NCI-H524 (cell line): Measurements from ENCODE around the gene CHRNB4.
A peak's percentile ranks its signal among the peaks of the same experiment; 100 is the strongest.
"Not testable (repeated sequence)": the region's sequence is repeated elsewhere in the genome, so short reads cannot be mapped to it uniquely, and the experiment has no call there.

Experiments used
- DNase-seq, 2 experiments: peaks; one replicate each; lab custom pipeline; 2025; lab: John Stamatoyannopoulos, UW

Gene CHRNB4, protein sequence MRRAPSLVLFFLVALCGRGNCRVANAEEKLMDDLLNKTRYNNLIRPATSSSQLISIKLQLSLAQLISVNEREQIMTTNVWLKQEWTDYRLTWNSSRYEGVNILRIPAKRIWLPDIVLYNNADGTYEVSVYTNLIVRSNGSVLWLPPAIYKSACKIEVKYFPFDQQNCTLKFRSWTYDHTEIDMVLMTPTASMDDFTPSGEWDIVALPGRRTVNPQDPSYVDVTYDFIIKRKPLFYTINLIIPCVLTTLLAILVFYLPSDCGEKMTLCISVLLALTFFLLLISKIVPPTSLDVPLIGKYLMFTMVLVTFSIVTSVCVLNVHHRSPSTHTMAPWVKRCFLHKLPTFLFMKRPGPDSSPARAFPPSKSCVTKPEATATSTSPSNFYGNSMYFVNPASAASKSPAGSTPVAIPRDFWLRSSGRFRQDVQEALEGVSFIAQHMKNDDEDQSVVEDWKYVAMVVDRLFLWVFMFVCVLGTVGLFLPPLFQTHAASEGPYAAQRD

DNA sequence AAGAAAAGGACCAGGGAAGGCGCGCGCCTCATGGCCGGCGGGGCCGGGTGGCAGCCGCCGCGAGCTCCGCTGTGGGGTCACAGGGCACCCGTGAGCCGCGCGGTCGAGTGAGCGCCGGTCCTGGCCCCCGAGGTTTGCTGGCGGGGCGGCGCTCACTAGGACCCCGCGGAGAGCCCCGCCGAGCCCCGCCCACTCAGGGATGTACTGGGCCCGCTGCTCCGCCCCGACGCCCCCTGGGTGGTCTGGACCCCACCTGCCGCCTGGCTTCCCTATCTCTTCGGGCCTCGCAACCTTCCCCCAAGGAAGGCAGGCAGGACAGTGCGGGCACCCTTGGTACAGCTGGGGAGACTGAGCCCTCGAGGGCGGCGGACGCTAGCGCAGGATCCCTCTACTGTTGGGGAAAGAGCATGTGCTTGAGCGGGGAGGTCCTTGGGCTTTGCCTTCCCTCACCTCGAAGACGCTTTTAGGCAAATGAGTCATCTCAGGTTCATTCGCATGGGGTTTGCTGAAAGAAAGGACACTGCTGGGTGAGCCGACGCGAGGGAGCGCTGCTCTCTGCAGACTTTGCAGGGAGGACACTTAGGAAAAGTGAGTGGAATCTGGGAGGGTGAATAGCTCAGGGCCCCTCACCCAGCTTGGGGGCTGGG, at the start of gene CHRNB4:
CHRNB4 (minus strand) TSS at position 109 of the 647 bp plus-strand sequence; CDS start at position 32, 77 bp downstream.
- peak in 1 of 2 experiments; percentile 14 for DNase-seq

DNA sequence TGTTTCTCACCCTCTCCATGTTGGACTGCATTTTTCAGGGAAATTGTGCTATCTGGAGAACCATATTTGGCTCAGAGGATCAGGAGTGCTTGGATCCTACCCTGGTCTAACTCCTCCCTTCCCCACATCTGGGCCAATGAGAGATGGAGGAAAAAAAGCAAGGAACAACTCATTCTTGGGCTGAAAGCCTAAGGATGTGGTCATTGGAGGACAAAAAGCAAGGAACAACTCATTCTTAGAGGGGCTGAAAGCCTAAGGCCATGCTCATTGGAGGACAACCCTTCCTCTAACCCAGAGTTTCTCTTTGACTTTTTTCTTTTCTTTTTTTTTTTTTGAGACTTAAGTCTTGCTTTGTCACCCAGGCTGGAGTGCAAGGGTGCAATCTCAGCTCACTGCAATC, 48.6 kb upstream of the CHRNB4 start:
- DNase-seq, result no peak

DNA sequence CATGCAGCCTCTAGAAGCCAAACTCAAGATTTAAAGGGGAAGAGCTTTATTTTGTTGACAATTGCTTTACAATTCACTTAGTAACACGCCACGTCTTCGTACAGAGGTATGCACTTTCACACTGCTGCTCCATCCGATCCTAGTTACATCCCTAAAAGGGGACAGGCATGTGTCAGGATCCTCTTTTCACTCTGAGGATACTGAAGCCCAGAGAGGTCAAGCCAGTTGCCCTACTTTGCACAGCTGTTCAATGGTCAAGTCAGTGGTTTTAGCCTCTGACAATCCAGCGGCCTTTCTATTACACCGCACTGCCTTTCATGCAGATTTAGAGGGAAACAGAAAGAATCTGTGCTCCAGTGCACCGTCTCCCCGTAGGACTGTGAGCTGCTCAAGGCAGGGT, 44.9 kb upstream of the CHRNB4 start:
- DNase-seq, result no peak

DNA sequence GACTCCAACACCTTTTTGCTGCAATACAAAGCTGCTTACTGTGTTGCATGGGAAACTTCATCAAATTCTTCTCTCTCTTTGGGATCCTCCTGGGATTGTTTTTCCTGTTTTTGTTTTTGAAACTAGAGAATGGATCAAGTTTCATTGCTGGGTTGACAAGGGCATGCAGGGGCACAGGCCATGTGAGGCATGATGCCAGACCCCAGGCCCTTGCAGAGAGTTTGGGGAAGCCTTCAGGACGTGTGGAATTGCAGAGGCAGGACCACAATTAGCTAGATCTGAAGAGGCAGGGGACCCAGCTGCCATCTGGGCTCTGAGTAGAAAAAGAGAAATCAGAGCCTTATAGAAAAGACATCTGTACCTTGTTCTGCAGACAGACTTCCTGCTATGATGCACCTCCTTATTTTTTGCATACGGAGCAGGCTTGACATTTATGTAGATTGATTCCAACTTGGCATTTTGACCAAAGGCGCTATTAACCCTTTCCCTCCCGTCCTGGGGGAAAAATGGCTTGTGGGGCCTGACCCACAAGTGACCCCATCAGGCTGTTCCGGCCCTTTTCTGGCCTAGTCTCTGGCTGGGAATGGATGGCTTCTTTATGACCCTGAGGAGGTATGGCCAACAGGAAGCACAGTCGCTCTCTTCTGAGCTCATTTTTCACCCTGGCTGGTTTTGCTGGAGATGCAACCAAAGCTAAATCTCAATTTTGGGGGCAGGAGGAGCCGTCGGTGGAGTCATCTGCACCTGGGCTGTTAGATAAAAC, 44.3 kb upstream of the CHRNB4 start:
- peak; percentile 66 to 85 for DNase-seq

DNA sequence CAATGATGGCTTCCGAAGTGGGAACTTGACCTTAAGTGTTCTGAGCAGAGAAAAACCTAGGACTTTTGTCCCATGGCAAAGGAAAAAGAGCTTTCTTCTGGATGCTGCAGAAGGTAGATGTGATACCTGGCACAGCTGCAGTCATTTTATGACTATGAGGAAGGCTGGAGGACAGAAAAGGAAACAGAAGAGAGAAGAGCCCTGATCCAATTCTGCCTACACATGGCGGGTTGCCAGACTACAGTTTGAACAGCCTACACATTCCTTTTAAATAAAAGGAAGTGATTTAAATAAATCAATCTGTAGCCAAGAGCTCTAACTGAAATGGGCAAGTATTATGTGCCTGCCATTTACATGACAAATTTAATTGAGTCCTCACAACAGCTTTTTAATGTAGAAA, 43.6 kb upstream of the CHRNB4 start:
- no peak for DNase-seq

DNA sequence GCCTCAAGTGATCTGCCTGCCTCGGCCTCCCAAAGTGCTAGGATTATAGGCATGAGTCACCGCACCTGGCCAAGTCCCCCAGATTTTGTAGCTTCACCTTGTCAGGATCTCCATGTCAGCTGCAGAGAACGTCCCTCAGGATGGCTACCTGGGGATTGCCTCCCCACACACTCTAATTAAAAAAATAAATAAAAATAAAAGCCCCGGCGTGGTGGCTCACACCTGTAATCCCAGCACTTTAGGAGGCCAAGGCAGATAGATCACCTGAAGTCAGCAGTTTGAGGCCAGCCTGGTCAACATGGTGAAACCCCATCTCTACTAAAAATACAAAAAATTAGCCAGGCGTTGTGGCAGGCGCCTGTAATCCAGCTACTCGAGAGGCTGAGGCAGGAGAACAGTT, 42.6 kb upstream of the CHRNB4 start:
- DNase-seq, result not testable (repeated sequence)

DNA sequence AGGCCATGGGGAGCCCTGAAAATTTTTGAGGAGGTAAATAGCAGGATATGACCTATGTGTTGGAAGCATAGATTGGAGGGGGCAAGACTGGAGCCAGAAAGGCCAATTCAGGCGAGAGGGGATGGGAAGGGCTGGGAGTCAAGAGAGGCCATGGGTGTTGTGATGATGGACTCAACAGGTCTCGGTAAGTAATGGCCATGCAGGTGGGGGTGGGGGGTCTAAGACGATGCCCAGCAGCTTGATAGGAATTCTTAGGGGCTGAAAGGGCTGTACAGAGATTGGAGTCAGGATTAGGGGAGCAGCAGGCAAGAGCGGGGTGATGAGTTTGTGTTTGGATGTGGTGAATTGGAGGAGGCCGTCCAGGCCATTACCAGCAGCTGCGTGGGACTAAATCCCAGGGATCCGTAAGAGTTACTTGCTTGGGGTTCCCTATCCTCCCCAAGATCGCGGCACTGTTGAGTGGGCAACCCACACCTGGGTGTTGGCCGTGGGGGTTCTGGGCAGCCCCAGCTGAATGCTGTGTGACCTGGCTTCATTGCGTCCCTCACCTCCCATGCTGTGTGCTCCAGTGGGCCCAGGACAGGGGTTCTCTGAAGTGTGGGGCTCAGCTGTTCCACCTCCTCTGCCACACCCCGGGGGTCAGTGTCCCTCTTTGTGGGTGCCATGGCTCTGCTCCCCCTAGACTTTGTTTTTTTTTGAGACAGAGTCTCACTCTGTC, 41.8 kb upstream of the CHRNB4 start:
- DNase-seq, result no peak

DNA sequence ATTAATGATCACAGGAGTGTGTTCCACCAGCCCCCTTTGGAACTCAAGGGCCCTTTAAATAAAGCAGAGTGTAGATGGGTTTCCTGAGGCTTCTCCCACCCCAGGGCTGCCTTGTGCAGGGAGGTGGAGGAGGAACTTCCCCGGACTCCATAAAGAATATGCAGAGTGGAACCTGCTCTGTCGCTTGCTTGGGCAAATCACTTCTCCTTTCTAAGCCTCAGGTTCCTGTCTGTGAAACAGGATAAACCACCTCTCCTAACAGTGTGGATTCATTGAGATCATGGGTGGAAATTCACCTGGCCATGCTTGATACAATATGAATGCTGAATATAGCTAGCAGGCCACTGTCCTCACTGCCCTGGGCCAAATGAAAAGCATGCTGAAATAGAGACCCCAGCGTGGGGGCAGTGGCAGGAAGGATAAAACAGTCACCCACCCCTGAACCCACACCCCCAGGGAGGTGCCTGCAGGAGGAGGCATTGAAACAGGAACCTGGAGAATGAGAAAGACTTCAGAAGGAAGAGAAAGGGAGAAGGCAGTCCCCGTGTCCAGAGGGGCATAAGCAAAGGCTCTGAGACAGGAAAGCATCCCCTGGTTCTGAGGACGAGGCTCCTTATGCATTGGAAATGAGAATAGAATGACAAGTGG, 41.1 kb upstream of the CHRNB4 start:
- DNase-seq, result no peak

DNA sequence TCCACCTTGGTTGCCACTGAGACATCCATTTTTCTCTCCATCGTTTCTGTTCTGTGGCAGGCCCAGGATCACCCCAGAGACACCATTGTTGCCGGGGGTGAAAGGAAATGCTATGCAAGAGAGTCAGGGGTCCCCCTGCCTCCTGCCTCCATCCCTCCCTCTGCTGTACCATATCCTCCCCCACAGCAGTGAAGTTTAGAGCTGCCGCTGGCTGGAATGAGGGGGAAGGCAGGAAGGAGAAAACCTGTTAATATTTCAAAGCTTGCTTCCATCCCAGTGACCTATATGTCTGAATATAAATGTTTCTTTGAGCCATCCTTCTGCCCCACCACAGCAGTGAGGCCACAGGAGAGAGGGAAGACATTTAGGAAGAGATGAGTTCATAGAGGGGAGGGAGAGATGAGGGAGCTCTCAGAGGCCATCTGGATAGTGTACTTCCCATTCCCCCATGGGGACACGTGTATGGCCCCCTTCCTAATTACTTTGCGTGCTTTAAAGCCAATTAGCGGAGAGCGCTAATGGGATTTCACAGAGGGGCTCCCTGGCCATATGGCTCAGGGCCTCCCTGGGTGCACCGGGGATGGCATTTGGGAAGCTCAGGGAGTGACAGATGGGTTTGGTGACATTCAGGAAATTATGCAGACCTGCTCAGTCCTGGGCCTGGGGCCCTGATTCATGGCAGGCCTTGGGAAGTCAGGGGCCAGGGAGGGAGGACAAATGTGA, 40.4 kb upstream of the CHRNB4 start:
- DNase-seq, result peak; percentile 100

DNA sequence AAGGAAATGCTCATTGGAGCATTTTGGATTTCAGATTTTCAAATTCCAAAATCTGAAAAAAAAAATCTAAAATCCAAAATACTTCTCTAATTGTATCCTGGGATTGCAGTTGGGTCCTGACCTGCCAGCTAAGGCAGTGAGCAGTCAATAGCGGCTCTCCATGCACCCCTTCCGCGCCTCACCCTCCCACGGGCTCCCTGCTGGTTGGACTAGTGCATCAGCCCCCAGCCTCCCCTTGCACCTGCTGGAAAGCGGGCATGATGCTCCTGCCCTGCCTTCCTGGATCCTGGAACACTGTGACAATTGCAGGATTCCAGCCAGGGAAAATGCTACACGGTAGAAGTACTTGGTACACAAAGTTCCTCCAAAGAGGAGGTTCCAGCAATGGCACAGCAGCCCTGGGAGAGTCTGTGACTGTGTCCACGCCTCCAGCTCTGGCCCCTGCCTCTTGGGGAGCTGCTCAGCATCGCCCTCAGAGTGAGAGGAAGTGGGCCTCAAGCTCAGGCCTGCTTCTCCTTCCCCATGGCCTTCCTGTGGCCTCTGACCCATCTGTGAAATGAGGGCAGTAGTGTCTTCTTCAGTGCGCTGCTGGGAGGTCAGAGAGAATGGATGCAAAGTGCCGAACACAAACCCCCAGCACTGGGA, 39.5 kb upstream of the CHRNB4 start:
- DNase-seq, result peak; percentile 7 to 29

DNA sequence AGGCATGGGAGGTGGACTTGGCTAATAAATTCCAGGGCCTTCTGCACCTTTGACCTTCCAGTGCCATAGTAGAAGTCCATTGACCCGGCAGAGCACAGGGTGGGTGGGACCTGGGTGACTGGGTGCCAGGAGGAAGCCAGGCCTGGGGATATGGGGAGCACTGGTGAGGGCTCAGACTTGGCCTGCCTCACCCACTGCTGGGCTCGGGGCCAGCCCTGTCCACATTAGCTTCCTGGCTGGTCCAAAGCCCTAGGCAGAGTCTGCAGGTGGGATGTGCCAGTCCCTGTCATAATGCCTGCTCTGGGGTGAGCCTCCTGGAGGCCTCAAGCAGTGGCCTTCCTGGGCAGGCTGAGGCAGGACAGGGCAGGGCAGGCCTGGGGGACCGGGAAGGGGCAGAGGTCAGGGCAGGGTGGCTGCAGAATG, 38.1 kb upstream of the CHRNB4 start:
- no peak for DNase-seq

DNA sequence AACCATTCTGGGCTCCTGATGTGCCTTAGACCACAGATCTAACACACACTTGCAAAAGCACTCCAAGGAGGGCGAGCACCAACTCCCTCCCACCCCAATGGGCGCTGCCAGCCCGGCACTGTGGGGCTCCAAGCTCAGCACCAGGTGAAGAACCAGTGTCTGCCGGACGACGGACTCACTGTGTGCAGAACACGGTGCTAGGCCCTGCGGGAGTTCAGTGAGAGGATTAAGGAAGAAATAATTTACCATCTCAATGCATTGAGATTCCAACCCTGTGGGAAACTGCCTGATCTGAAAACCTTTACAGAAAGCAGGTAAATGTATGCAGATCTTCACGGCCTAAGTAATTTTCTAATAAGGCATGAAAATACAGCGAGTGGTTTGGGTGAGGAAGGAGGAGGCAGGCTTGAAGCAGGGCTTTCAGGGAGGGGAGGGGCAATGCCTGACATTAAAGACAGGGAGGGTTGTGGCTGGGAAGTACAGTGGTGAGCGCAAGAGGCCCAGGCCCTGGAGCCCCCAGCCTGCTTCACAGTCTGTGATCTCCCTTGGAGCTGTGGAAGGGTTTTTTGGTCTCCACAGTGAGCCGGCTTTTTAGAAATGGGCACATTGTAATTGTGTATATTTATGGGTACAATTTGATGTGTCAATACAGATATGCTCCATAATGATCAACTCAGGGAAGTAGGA, 35.6 kb upstream of the CHRNB4 start:
- no peak for DNase-seq

DNA sequence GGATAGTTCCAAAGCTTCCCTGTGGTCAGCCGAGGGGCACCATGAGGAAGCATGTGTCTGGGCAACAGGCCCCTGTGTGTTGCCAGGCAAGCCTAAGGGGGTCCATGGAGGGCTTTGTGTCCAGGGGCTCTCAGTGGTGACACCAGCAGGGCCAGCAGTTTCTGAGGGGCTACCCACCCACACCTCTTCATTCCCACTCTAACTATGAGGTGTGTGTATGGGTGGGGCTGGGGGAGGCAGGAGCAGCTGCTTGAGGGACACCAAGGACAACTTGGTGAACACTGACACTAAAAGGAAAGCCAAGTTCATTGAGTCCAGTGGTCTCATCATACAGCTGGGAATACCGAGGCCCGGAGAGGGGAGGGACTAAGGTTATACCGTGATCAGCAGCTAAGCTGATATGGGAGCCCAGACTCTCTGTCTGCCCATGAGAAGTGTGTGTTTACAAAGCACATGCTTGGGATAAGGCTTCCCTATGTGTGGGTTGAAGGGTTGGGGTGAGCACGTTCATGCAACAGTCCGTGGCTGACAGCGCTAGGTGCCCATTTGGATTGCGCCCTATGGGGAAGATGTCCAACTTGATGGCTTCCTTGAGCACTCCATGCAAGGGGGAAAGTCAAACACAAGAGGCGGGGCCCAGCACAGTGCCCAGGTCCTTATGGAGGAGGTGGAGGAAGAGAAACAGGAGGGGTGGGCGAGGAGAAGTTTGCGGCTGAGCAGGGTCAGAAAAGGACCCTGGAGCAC, 34.8 kb upstream of the CHRNB4 start:
- no peak for DNase-seq

DNA sequence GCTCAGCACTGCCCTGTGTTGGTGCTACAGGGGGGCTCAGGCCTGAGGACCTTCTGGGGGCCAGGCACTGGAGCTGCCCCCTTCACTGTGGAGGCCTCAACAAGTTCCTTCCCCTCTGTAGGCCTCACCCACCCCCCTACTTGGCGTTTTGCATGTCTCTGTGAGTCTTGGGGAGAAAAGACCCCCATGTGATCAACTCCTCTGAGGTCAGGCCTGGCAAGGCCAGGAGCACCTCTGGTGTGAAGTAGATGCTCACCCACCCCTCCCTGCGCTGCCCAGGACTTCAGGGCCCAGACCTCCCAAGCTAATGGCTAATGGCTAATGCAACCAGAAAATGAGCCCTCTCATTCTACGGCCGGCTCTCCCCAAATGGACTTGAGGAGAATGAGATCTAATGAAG, 34.2 kb upstream of the CHRNB4 start:
- no peak for DNase-seq

DNA sequence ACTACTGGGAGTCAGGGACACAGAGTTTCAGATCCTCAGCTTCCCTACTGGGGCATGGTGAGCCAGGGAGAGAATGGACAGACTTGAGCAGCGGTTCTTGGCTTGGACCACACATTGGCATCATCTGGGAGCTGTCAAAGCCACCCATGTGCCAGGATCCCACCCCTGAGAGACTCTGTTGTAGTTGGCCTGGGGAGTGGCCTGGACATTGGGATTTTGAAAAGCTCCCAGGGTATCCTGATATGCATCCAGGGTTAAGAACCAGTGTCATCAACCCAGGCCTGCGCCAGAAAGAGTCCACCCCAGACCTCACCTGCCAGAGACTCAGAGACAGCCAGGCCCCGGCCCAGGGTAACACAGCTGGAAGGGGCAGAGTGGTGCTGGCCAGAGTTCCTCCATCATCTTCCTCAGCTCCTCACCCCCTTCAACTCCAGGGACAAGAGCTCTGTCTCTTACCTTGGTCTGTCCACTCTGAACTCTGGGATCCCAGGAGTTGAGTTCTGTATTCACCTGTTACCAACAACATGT, 33.0 kb upstream of the CHRNB4 start:
- no peak for DNase-seq

DNA sequence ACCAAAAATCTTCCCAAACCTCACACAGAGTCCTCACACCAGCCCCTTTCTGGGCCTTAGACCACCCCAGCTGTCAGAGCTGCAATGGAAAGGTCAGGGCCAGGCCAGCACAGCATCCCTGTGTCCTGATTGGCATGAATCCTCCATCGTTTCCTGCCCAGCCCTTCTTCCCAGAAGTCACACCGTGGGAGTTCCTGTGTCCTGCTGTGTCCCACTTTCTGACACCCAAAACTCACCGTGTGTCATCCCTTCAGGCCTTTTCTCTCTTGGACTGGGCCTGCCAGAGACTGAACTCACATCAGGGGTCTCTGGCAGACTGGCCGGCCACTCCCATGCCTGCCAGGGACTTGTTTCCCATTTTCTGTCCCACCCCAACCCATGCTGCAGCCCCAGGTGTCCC, 32.5 kb upstream of the CHRNB4 start:
- DNase-seq, result no peak

DNA sequence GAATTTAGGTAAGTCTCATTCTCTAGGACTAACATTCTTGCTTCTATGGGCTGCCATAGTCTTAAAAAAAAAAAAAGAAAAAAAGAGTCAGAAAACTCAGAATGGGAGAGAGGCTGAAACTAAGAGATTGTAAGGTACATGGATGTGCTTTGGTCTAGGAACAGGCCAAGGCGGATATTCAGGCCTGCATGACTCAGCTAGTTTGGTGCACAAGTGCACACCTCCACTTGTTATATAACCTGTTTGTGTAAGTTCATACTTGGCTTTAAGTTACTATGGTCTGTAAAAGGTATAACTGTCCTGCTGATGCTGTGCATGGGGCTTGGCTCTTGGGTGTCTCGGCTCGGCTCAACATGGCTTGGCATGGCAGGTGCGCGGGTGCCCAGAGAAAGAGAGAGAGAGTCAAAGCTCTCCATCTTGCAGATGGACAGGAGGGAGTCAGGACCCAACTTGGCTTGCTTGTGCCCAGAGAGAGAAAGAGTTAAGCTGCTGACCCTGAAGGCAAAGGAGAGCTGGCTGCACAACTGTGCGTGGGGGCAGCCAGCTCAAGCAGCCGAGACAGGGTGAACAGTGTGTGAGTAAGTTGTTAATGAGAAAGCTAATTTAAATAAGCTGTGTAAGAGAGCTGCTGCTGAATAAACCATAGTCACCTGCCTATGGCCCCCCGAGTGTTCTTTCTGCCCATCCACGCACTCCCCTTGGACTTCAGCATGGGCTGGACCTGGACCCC, 31.4 kb upstream of the CHRNB4 start:
- DNase-seq, result peak in 1 of 2 experiments; percentile 35
